ENCODE results near the gene SORCS1.

- no peak for TF ChIP-seq MAFK (conservative IDR thresholded peaks at IDR 0.05 in 1 of 2, IDR thresholded peaks at IDR 0.05 in 1 of 2; ENCODE audit: low read length in 2 of 2)
- no peak for TF ChIP-seq ZNF777 (CRISPR knock-in tag; IDR thresholded peaks at IDR 0.05)
- no peak for TF ChIP-seq U2AF1 (optimal IDR thresholded peaks at IDR 0.05; ENCODE audit: low read depth, low read length)
- no peak for TF ChIP-seq TP53 (CRISPR knock-in tag; conservative IDR thresholded peaks at IDR 0.05)
- no peak for TF ChIP-seq CTCF (CRISPR knock-in tag; IDR thresholded peaks at IDR 0.05)
- TF ChIP-seq POLR2A (IDR thresholded peaks at IDR 0.05; ENCODE audit: insufficient read depth in 1 of 2, low read depth in 2 of 2, low read length in 2 of 2), result no peak
- TF ChIP-seq SMC3 (IDR thresholded peaks at IDR 0.05; ENCODE audit: low read length), result no peak
- TF ChIP-seq ZMYM2 (CRISPR knock-in tag; IDR thresholded peaks at IDR 0.05), result no peak
- no peak for TF ChIP-seq MAX (IDR thresholded peaks at IDR 0.05)
- TF ChIP-seq PBX3 (CRISPR knock-in tag; IDR thresholded peaks at IDR 0.05; ENCODE audit: borderline replicate concordance), result no peak
- TF ChIP-seq ESRRA (CRISPR knock-in tag; IDR thresholded peaks at IDR 0.05; ENCODE audit: low read depth), result no peak
- no peak for TF ChIP-seq IKZF1 (IDR thresholded peaks at IDR 0.05)
- no peak for TF ChIP-seq ZNF609 (CRISPR knock-in tag; IDR thresholded peaks at IDR 0.05; ENCODE audit: borderline replicate concordance)
These were observed 400.1 kb downstream of the SORCS1 start for GRCh38 chr10:106764360-106764759.

Data from HepG2 (cell line).